HG03039 (cell line): Measurements from ENCODE around the gene PHRF1.

Experiments used
- ATAC-seq: cut with Tn5 transposase; IDR thresholded peaks from one replicate; pipeline ENCODE4 v1.9.1; 2021; ENCODE audit warnings: mild to moderate bottlenecking, moderate library complexity; ENCODE audit not compliant: unreplicated experiment

Gene PHRF1

GRCh38 chr11:614021-614622 is 37.9 kb downstream of the PHRF1 start:
- no peak for ATAC-seq

- no peak for ATAC-seq
Observed at GRCh38 chr11:614623-615503, 38.6 kb downstream of the PHRF1 start.

DNA sequence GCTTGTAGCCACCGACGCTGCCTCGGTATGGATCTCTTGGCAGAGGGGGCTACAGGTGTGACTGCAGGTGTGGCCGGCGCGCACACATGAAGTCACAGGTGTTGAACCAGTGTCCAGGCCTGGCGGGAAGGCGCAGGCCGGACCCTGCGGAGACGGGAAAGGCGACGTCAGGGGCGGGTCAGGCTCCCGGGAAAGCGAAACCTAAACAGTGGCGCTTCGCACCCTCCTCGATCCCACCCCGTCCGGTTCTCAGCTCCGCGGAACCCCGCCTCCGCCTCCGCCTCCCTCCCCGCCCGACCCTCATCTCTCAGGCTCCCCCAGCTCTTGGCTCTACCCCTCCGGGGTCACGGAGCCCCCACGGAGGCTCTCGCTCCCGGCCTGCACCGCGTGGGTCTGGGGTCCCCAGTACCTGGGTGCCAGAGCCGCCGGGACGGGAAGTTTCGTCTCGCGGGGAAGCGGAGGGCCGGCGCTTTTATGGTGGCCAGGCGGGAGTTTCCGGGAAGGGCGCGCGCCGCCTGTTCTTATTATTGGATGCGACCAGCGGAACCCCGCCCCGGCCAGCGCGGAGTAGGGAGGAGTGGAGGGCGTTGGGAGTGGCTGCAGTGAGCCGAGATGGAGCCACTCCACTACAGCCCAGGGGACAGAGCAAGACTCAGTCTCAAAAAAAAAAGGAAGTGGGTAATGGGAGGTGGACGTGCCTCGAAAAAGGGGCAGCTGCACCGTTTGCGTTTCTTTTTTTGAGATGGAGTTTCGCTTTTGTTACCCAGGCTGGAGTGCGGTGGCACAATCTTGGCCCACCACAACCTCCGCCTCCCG is 39.4 kb downstream of the PHRF1 start, which contains the start of gene IRF7:
Gene IRF7 (minus strand): TSS at position 447 of the 816 bp plus-strand sequence. CDS start 586 bp downstream, outside the sequence.
- ATAC-seq = peak; percentile 61

DNA sequence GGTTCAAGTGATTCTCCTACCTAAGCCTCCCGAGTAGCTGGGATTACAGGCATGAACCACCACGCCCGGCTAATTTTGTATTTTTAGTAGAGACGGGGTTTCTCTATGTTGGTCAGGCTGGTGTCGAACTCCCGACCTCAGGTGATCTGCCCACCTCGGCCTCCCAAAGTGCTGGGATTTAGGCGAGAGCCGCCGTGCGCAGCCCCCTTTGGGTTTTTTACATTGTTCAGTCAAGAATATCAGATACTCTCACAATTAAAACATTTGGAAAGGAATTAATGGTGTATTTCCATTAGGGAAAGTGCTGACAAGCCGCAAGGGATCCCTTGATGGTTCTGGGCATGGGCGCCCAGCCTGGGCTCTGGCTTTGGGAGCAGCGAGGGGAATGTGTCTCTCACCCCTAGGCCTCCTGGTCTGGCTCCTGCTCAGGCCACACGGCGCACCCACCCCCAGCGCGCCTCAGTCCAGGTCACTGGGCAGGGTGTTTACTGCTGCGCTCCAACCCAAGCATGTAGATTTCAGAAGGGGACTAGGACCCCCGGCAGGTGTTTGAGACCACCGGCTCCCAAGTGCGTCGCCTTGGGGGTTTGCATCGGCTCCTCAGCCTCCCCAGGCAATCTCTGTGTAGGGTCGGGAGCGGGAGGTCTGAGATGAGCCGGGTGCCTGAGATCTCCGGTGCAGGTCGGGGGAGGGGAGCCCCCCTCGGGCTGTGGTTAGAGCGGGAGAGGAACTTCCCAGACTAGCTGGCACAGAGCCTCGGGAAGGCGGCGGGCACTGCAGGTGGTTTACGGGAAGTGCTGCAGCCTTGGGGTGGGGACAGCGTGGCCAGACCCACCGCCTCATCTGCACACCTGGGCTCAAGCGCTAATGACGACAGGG is 40.3 kb downstream of the PHRF1 start:
- no peak for ATAC-seq

DNA sequence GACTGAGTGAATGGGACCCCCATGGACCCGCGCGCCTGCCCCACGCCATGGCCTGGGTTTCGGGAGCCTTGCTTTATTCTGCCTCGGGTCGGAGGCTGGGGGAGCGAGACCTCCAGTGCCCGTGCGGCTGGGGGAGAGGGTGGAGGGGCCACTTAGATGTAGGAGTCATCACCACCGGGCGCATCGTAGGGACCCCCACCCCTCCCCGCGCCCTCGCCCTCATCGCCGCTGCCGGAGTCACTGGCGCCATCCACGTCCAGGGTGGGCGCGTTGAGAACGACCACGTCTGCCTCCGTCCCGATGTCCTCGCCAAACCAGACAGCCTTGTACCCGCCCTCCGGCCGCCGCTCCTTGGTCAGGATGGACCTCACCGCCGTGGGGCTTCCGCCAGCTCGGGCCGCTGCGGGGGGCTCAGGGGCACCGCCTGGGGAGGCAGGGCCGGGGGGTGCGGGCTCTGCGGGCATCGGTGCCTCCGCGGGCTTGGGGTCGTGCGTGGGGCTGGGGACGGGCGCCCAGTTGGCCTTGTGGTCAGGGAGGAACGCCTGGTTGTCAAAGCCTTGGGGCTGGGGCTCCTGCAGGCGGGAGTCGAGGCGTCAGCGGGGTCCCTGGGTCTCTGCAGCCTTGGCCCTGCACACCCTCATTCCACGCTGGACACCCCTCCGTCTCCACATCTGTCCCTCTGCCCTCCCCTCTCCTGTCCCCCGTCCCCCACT is 41.1 kb downstream of the PHRF1 start:
- ATAC-seq = no peak

DNA sequence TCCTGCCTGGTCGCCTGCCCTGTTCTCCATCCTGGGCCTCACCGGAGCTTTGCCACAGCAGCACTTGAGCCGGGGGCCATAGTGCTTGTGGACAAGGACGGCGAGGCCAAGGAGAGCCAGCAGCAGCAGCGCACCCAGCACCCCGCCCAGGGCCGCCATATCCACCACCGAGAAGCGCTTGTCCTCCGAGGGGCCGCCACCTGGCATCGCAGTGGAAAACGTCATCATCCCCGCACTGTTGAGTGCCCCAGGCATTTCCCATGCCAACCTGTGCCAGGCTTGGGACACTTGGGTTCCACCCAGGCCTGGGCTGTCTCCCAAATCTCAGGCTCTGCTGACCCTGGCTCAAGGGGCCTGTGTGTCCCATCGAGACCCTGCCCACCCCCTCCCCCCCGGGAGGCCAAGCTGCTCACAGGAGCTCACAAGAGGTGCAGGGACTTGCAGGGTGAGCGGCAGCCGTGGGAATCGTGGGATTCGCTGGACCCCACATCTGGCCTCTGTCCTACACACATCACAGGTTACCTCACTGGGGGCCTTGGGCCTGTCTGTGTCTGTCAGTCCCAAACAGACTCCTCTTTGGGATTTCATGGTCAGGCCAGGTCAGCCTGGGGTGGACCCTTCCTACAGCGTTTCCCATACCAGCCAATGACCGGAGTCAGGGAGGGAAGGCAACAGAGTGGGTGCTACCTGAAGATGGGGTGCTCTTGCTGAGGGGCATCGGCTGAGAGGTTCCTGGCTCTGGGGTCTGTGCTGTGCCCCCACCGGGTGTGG is 41.8 kb downstream of the PHRF1 start:
- no peak for ATAC-seq

GRCh38 chr11:618856-619627 is 42.8 kb downstream of the PHRF1 start:
- ATAC-seq = no peak

DNA sequence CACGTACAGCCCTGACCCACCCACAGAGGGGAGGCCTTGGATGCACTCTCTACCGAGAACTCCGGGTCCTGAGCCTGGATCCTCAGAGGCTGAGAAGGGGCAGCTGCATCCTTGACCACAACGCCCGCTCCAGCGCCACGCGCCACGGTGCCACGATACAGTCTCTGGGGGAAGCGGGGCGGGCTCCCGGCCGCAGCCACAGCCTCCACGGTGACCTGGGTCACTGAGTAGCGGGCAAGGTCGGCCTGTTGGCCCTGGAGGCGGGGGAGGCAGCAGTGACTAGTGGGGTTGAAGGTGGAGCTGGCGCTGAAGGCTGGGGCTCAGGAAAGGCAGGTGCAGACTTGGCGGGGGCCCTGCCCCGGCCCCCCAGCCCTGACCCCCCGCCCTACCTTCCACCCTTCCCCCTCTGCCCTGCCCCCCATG is 43.4 kb downstream of the PHRF1 start:
- ATAC-seq = no peak

DNA sequence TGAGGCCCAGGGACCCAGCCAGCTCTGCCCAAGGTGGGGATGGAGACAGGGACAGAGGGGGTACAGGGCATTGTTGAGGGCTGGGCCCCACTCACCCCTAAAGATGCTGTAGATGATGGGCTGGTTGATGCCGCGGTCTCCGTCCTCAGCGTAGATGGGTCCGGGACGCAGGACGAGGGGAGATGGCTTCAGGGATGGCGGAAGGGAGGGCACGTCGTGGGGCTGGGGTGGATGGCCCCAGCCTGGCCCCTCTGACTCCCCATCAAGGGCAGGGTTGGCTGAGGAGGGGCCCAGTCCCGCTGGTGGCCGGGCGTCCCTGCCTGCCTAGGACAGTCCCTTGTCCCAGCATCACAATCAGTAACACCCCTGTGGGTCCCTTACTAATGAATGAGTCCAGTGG is 43.9 kb downstream of the PHRF1 start:
- ATAC-seq = no peak

- no peak for ATAC-seq
Observed at GRCh38 chr11:620935-621814, 44.9 kb downstream of the PHRF1 start.

- no peak for ATAC-seq
Observed at GRCh38 chr11:621838-622237, 45.6 kb downstream of the PHRF1 start.

DNA sequence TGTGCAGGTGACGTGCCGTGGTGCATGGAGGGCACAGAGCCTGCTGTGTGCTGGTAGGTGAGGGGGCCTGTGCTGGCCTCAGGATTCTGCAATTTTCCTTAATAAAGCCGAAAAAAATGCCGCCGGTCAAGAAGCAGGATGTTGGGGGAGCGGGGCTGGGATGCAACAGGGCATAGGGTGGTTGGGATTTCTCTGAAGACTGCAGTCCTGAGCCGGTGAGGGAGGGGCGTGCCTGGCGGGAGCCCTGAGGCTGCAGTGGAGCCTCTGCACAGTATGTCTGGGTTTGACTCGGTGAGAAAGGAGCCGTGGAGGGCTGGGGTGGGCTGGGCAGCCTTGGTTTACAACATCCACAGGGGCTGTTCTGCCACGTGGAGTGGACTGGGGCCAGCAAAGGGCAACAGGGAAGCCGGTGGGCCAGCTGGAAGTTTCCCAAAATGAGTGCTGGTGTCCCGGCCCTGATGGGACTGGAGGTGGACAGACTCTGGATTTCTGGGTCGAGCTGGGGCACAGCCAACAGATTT is 47.1 kb downstream of the PHRF1 start:
- ATAC-seq = no peak

GRCh38 chr11:623999-624704 is 47.9 kb downstream of the PHRF1 start:
- ATAC-seq = no peak

DNA sequence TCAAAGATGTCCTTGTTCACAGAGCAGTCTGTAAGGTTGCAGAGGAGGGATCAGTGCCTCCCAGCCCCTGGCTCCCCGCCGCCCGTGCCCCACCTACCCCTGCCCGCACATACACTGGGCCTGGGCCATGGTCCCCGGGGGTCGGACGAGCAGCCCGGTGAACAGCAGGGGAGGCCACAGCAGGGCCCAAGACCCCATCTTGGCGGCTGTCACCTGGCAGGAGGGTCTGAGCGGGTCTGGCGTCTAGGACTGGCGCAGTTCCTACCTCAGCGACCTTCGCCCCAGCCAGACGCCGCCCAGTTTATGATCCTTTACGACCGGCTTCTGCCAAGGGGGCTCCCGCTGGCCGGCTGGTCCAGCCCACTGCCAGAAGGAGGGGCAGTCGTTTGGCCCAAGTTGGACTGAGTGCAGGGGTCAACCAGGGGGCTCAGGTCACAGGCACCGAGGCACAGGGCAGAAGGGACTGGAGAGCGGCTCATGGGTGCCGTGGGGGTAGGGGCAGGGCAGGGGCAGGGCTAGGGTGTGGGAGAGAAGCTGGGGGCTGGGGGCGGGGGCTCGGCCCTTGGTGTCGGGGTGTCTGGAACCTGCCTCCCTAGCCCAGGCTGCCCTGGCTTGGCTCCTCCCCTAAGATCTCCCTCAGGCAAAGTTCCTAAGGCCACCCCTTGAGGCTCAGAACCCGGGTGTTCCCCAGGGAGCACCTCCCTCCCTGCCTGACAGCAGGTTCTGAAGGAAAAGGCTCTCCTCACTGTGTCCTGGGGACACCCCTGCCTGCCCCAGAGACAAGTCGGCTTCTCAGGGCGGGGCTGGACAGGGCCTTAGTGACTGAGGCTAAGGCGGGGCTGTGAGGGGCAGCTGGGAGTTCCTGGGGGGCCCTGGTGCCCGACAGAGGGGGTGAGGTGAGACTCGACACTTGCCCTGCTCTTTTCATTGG is 48.7 kb downstream of the PHRF1 start, which contains the start of gene CDHR5:
Gene CDHR5 (minus strand): TSS at position 251 of the 931 bp plus-strand sequence. CDS start 53 bp downstream, at position 198.
- no peak for ATAC-seq

- ATAC-seq = no peak
Observed at GRCh38 chr11:625636-626268, 49.5 kb downstream of the PHRF1 start.
